ENCODE measurements around the gene ASPSCR1.
A peak's percentile ranks its signal among the peaks of the same experiment; 100 is the strongest.

ASPSCR1 gene

GRCh38 chr17:81977211-81977808, at the start of gene ASPSCR1:
Gene ASPSCR1, plus strand, starts transcription at chr17:81977629. Its CDS starts 18 bp downstream, at chr17:81977647.
- peak; percentile 85 for DNase-seq (ENCODE audit: low read depth)

DNA sequence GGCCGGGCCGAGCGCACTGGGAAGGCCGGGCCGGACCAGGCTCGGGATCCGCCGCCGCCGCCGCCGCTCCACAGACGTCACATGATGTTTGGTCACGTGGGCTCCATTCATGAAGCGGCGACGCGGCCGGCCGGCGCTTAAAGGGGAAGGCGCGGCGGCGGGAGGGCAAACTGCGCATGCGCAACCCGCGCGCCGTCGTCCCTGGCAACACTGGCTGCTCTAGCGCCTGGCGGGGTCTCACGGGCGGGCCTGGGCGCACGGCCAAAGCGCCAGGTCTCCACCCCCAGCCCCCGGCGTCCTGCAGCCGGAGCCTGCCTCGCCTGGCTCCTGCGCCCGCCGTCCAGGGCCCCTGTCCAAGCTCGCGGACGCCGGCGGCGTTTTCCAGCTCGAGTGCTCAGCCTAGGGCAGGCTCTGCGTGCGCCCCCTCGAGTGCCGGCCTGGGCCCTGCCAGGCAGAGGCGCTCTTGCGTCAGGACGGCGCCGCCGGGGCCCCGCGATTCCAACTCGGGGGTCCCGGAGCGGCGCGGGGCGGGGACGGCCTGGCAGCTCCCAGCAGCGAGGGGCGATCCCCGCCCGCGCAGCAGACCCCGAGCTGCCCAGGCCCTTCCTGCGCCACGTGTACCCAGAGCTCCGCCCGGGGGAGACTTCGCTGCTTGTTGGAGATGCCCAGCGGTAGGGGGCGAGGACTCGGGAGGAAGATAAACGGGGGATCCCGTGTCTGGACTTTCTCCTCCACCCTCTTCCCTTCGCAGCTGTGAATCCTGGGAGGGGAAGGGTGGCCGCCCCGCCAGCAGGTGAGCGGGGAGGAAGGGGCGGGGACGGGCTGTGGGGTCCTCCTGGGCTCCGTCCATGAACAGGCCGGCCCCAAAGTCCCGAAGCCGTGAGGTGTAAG, 49.5 kb upstream of the ASPSCR1 start, which contains the start of gene MAFG:
Gene MAFG (minus strand): TSS at position 83 of the 891 bp plus-strand sequence. CDS start 4,550 bp downstream, outside the sequence.
- peak; percentile 82 for DNase-seq (ENCODE audit: low read depth)

- no peak for DNase-seq (ENCODE audit: low read depth)
These were observed 48.7 kb upstream of the ASPSCR1 start for GRCh38 chr17:81928544-81929252.

- no peak for DNase-seq (ENCODE audit: low read depth)
These were observed 47.9 kb upstream of the ASPSCR1 start for GRCh38 chr17:81929253-81930141.

DNA sequence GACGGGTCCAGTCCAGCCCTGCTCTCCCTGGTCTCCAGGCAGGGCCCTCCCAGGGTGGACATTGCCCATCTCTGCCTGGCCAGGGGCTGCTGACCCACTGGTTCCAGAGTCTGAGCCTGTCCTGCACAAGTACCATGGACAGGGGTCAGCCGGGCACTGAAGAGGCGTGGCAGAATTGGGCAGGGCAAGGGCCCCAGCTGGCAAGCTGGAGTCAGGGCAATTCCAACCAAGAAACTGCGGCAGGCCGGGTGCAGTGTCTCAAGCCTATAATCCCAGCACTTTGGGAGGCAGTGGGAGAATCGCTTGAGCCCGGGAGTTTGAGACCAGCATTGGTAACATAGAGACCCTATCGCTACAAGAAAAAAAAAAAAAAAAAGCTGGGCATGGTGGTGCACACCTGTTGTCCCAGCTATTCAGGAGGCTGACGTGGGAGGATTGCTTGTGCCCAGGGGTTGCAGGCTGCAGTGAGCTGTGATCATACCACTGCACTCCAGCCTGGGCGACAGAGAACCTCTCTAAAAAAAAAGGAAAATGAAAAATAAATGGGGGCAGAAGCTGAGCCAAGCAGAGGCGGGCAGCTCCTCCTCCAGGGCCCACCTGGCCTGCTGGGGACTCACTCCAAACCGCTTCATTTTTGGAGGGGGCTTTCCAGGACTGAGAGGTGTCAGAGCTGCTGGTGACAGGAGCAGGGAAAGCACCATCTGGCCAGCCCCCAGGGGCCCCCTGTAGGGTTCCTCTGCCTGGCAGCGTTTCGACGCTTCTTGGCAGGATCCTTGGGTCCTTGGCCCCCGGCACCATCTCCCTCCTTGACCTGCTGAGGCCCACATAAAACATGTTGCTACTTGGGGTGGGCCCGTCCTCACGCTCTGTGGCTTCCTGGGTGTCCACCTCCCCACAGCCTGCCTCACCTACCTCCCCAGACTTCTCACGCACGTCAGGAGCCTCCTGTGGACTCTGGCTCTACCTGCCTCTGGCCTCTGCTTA, 47.0 kb upstream of the ASPSCR1 start:
- DNase-seq (ENCODE audit: low read depth) = no peak

DNA sequence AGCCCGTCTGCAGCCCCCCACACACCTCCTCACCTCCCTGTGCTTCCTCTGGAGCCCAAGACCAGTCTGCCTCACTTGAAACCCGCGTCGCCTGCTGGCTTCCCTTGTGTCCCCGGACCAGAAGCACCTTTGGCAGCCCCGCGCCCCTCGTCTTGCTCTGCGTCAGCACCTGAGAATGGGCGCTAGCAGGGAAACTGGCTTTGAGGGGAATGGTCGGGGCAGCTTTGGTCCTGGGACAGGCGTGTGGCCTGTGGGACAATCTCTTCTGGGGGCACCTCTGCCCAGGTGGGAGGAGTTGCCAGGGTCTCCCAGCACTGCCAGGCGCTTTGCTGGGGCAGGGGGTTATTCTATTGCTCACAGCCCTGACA, 46.3 kb upstream of the ASPSCR1 start:
- DNase-seq (ENCODE audit: low read depth) = no peak

GRCh38 chr17:81931557-81932332, 45.7 kb upstream of the ASPSCR1 start:
- no peak for DNase-seq (ENCODE audit: low read depth)

GRCh38 chr17:81932333-81932983, 45.0 kb upstream of the ASPSCR1 start:
- no peak for DNase-seq (ENCODE audit: low read depth)

GRCh38 chr17:81933178-81933699, 44.2 kb upstream of the ASPSCR1 start:
- DNase-seq (ENCODE audit: low read depth) = no peak

DNA sequence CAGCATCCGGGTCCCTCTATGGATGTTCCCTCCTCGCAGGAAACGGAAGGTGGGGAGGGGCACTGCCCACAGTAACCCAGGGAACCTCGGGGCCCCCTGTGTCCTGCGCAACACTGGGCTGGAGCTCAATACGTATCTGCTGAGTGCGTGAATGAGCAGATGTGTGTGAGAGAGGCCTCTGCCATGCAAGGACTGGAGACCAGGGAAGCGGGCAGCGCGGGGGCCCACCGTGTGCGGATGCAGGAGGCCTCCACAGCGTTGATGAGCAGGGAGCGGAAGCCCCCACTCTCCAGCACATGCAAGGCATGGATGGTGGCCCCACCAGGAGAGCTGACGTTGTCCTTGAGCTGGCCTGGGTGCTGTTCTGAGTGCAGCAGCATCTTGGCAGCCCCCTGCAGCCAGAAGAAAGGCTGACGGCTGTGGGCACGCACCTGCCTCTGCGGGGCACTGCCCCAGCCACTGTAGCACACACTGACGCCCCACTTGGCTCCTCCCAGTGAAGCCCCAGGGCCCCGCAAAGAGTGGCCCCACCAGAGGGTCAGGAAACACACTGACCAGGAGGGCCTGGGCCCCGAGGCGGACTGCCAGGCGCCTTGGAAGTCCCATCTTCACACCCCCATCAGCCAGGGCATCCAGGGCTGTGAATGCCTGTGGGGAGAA, 43.2 kb upstream of the ASPSCR1 start:
- no peak for DNase-seq (ENCODE audit: low read depth)

GRCh38 chr17:81934850-81935708, 42.4 kb upstream of the ASPSCR1 start:
- no peak for DNase-seq (ENCODE audit: low read depth)

DNA sequence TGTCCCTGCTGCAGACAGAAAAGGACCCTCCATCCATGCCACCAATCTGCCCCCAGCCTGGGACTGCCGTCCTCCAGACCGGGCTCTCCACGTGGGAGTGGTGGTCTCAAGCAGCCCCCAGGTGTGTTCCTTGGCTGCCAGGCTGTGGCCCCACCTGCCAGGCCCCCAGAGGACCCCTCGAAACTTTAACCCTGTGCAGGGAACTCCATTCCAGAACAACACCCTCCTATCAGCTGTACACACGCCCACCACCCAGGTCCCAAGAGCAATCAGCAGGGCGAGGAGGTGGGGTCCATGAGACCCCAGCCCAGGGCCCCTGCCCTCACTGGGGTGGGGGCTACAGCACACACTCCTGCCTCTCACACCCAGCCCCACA, 41.7 kb upstream of the ASPSCR1 start:
- no peak for DNase-seq (ENCODE audit: low read depth)

DNA sequence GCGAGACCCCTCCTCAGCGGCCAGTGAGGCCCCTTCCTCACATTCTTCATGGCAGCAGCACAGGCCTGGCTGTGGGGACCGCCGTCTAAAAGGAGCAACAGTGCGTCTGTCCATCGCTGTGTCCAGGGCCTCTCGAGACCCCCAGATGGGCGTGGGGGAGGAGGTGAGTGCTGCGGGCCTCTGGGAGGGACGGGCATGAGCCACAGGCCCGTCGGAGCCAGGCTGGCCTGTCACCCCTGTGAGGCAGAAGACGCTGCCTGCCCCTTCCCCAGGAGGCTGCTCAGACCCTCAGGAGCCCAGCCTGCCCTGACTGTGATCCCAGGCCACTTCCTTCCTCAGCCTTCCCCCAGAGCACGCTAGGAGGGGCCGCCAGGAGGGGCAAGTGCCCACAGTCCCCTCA, 38.2 kb upstream of the ASPSCR1 start:
- DNase-seq (ENCODE audit: low read depth) = no peak

DNA sequence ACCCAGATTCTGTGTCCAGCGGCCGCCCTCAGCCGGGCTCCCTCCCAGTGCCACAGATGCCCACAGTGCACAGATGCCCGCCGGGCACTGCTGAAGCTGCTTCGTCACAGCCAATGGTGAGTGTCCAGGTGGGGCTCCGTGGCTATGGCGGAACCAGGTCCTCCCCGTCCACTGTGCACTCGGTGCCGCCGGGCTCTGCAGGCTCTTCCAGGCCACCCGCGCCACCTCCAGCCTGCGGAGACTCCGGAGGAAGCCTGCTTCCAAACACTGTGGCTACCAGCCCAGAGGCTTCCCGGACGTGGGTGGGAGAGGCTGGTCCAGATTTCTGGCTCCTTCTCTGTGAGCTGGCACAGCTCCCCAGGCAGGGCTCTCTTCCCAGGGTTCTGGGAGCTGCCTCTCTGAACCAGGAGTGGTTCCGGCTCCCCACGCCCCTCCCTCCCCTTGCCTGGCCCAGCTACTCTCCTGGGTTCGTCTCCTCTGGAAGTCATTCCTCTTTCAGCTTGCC, 37.5 kb upstream of the ASPSCR1 start:
- no peak for DNase-seq (ENCODE audit: low read depth)

DNA sequence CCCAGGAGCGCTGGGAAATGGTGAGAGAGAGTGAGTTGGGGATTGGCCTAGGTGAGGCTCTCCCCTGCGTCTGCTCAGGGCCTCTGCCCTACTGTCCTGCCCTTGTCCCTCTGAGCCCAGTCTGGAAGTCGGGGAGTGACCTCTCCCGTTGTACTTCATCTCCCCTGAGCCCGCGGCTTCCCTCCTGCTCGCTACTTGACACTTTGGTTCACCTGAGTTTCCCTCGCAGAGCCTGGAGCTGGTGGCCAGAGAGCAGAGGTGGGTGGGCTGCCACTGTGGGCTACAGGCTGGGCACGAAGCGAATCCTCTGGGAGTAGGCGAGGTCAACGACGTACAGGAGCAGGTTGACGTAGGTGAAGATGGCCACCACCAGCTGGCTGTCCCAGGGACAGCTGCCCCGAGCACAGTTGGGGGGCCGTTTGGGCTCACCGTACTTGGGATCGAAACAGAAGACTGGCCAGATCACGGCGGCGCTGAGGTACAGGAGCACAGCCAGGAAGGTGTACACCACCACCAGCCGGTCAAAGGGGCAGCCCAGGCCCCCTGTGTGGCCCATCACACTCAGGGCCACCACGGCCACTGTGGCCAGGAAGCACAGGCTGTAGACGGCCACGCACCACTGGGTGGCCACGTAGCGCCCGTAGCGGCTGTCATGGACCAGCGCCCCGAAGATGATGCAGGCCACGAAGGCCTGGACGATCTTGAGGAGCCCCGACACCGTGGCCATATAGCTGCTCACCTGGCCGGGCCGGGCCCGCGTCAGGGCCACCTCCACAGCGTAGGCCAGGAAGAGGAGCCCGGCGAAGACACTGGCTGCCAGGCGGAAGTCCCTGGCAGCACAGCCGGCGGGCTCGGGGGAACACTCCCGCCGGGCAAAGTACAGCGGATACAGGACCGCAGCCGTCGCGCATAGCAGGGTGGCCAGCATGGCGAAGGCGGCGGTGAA, 36.6 kb upstream of the ASPSCR1 start:
- DNase-seq (ENCODE audit: low read depth) = no peak
